C4-2B (cell line): ENCODE measurements around the gene SRPK2.

Experiments
- ZFX ChIP-seq: fragments of 450-650 bp; IDR thresholded peaks from 2 replicates; pipeline ENCODE4 v1.6.1; 2017
- TF ChIP-seq, protein P1 (sequence below): fragments of 450-650 bp; conservative IDR thresholded peaks from 2 replicates; pipeline ENCODE4 v1.5.1; 2017; ENCODE audit warnings: mild to moderate bottlenecking

DNA sequence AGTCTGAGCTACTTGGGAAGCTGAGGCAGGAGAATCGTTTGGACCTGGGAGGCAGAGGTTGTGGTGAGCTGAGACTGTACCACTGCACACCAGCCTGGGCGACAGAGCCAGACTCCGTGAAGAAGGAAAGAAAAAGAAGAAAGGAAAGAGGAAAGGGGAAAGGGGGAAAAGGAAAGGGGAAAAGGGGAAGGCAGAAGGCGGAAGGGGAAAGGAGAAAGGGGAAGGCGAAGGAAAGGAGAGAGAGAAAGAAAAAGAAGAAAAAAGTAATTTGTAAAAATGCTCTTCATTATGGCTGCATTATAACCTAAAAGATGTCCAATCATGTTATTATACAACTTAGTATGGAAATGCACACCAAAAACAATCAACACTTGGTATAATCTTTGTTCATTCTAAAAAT lies 110.2 kb downstream of the SRPK2 start:
- TF ChIP-seq, protein P1, sequence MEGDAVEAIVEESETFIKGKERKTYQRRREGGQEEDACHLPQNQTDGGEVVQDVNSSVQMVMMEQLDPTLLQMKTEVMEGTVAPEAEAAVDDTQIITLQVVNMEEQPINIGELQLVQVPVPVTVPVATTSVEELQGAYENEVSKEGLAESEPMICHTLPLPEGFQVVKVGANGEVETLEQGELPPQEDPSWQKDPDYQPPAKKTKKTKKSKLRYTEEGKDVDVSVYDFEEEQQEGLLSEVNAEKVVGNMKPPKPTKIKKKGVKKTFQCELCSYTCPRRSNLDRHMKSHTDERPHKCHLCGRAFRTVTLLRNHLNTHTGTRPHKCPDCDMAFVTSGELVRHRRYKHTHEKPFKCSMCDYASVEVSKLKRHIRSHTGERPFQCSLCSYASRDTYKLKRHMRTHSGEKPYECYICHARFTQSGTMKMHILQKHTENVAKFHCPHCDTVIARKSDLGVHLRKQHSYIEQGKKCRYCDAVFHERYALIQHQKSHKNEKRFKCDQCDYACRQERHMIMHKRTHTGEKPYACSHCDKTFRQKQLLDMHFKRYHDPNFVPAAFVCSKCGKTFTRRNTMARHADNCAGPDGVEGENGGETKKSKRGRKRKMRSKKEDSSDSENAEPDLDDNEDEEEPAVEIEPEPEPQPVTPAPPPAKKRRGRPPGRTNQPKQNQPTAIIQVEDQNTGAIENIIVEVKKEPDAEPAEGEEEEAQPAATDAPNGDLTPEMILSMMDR = no peak
- no peak for TF ChIP-seq ZFX
